ENCODE measurements around the gene CENPP.

Gene CENPP

GRCh38 chr9:92324431-92324830 lies 1.3 kb upstream of the CENPP start:
- no peak for TF ChIP-seq CTCF (IDR thresholded peaks at IDR 0.05)

- TF ChIP-seq CTCF (IDR thresholded peaks at IDR 0.05) = no peak
Observed at GRCh38 chr9:92324889-92325268, 874 bp upstream of the CENPP start.

- TF ChIP-seq CTCF (IDR thresholded peaks at IDR 0.05) = no peak
Observed at GRCh38 chr9:92325991-92326500, 293 bp downstream of the CENPP start.

GRCh38 chr9:92327283-92327850 lies 1.6 kb downstream of the CENPP start:
- no peak for TF ChIP-seq CTCF (IDR thresholded peaks at IDR 0.05)

- TF ChIP-seq CTCF (IDR thresholded peaks at IDR 0.05) = peak; percentile 33; the same call in 1 of the 2 replicates
Observed at GRCh38 chr9:92328225-92328624, 2.5 kb downstream of the CENPP start.

- TF ChIP-seq CTCF (IDR thresholded peaks at IDR 0.05) = no peak
Observed at GRCh38 chr9:92332577-92333281, 7.0 kb downstream of the CENPP start.

GRCh38 chr9:92333282-92333634 lies 7.5 kb downstream of the CENPP start:
- TF ChIP-seq CTCF (IDR thresholded peaks at IDR 0.05) = no peak
